Spleen (tissue), 7 donors: ENCODE data around the gene RNASEH2C.
"Not testable (repeated sequence)": the region's sequence is repeated elsewhere in the genome, so short reads cannot be mapped to it uniquely, and the experiment has no call there.

Experiments used
- POLR2AphosphoS5 ChIP-seq, 3 donors: sonication (generic); formaldehyde crosslinking; IDR thresholded peaks; one replicate each; pipeline ENCODE4 v1.5.1; 2017; ENCODE audit warnings: antibody characterized with exemption in 3 of 3
- TF ChIP-seq, protein P1 (sequence below), 11 experiments: fragments of 200-600 bp in 7 of 11; fragments of 450-650 bp in 4 of 11; sonication (generic) in 4 of 11; IDR thresholded peaks in 8 of 11; conservative IDR thresholded peaks in 3 of 11; 1 replicate in 7 of 11; 2 replicates in 4 of 11; pipeline versions ENCODE4 v1.4.0 to v1.8.0; 2016 to 2021; ENCODE audit warnings: antibody characterized with exemption in 11 of 11, inconsistent platforms in 4 of 11, mild to moderate bottlenecking in 1 of 11
- donor health status: DM: no; HTN: no; CAD: no; lungs with moderate emphysema.
- donor health status: DM: no; HTN: no; CAD: no.
- donor health status: DM: no; HTN: no; CAD: no.

DNA sequence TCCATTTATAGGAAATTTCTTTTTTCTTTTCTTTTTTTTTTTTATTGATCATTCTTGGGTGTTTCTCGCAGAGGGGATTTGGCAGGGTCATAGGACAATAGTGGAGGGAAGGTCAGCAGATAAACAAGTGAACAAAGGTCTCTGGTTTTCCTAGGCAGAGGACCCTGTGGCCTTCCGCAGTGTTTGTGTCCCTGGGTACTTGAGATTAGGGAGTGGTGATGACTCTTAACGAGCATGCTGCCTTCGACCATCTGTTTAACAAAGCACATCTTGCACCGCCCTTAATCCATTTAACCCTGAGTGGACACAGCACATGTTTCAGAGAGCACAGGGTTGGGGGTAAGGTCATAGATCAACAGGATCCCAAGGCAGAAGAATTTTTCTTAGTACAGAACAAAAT lies 41.6 kb upstream of the RNASEH2C start:
- TF ChIP-seq, protein P1, sequence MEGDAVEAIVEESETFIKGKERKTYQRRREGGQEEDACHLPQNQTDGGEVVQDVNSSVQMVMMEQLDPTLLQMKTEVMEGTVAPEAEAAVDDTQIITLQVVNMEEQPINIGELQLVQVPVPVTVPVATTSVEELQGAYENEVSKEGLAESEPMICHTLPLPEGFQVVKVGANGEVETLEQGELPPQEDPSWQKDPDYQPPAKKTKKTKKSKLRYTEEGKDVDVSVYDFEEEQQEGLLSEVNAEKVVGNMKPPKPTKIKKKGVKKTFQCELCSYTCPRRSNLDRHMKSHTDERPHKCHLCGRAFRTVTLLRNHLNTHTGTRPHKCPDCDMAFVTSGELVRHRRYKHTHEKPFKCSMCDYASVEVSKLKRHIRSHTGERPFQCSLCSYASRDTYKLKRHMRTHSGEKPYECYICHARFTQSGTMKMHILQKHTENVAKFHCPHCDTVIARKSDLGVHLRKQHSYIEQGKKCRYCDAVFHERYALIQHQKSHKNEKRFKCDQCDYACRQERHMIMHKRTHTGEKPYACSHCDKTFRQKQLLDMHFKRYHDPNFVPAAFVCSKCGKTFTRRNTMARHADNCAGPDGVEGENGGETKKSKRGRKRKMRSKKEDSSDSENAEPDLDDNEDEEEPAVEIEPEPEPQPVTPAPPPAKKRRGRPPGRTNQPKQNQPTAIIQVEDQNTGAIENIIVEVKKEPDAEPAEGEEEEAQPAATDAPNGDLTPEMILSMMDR (IDR thresholded peaks at IDR 0.05 in 8 of 11, conservative IDR thresholded peaks at IDR 0.05 in 3 of 11), result not testable (repeated sequence)
- TF ChIP-seq POLR2AphosphoS5 (IDR thresholded peaks at IDR 0.05), result not testable (repeated sequence)
